ENCODE measurements around the gene SEMA5B.

- TF ChIP-seq CTCF (IDR thresholded peaks at IDR 0.05; ENCODE audit: extremely low read depth in 1 of 2, insufficient read depth in 1 of 2, low read depth in 1 of 2, low read length in 2 of 2) (no peak), EZH2 (IDR thresholded peaks at IDR 0.05; ENCODE audit: borderline replicate concordance, low read depth, low read length, severe bottlenecking) (no peak), POLR2A (IDR thresholded peaks at IDR 0.05; ENCODE audit: low read depth, low read length) (no peak), POLR2AphosphoS5 (IDR thresholded peaks at IDR 0.05; ENCODE audit: insufficient read depth, low read depth, low read length) (no peak)
Observed at GRCh38 chr3:123076496-123077418, 49.2 kb upstream of the SEMA5B start.

Data from endothelial cell of umbilical vein (primary cell).